ENCODE data around the gene OR2L5.

The OR2L5 gene

GRCh38 chr1:248013229-248013710 lies at the start of gene OR2L5:
TSS of gene OR2L5 (plus strand) at chr1:248013660. CDS start at chr1:248021948, 8,288 bp downstream.
- no peak for DNase-seq (ENCODE audit: low read depth in 2 of 2)

- no peak for DNase-seq (ENCODE audit: low read depth in 2 of 2)
Observed at GRCh38 chr1:247964933-247965332, 48.5 kb upstream of the OR2L5 start, which contains the start of gene OR2AK2. TSS of gene OR2AK2 (plus strand) at chr1:247965233. CDS start at chr1:247965377, 144 bp downstream.

GRCh38 chr1:247966532-247967204 lies 46.8 kb upstream of the OR2L5 start:
- no peak for DNase-seq (ENCODE audit: low read depth in 2 of 2)

- no peak for DNase-seq (ENCODE audit: low read depth in 2 of 2)
Observed at GRCh38 chr1:247992986-247993385, 20.5 kb upstream of the OR2L5 start.

GRCh38 chr1:247998811-247999210 lies 14.6 kb upstream of the OR2L5 start:
- DNase-seq (ENCODE audit: low read depth in 2 of 2), result no peak

- DNase-seq (ENCODE audit: low read depth in 2 of 2), result no peak
Observed at GRCh38 chr1:248000169-248000568, 13.3 kb upstream of the OR2L5 start.

GRCh38 chr1:248007778-248008177 lies 5.7 kb upstream of the OR2L5 start:
- no peak for DNase-seq (ENCODE audit: low read depth in 2 of 2)

GRCh38 chr1:248009681-248010080 lies 3.8 kb upstream of the OR2L5 start:
- DNase-seq (ENCODE audit: low read depth in 2 of 2), result no peak

GRCh38 chr1:248015803-248016202 lies 2.3 kb downstream of the OR2L5 start:
- no peak for DNase-seq (ENCODE audit: low read depth in 2 of 2)

- no peak for DNase-seq (ENCODE audit: low read depth in 2 of 2)
Observed at GRCh38 chr1:248029770-248030169, 16.3 kb downstream of the OR2L5 start, which contains the start of gene OR2L2. TSS of gene OR2L2 (plus strand) at chr1:248030070. CDS start at chr1:248038268, 8,198 bp downstream.

GRCh38 chr1:248045209-248045608 lies 31.7 kb downstream of the OR2L5 start:
- DNase-seq (ENCODE audit: low read depth in 2 of 2), result no peak

- no peak for DNase-seq (ENCODE audit: low read depth in 2 of 2)
Observed at GRCh38 chr1:248046536-248046935, 33.1 kb downstream of the OR2L5 start, which contains the start of gene OR2L3. TSS of gene OR2L3 (plus strand) at chr1:248046836. CDS start at chr1:248060682, 13,846 bp downstream.

GRCh38 chr1:248047008-248047407 lies 33.5 kb downstream of the OR2L5 start:
- DNase-seq (ENCODE audit: low read depth in 2 of 2), result no peak

- DNase-seq (ENCODE audit: low read depth in 2 of 2), result no peak
Observed at GRCh38 chr1:248054671-248055070, 41.2 kb downstream of the OR2L5 start.

- no peak for DNase-seq (ENCODE audit: low read depth in 2 of 2)
Observed at GRCh38 chr1:248055261-248055660, 41.8 kb downstream of the OR2L5 start.

- no peak for DNase-seq (ENCODE audit: low read depth in 2 of 2)
Observed at GRCh38 chr1:248065071-248065470, 51.6 kb downstream of the OR2L5 start.

GRCh38 chr1:248065604-248066003 lies 52.1 kb downstream of the OR2L5 start:
- no peak for DNase-seq (ENCODE audit: low read depth in 2 of 2)

Data from stimulated activated CD4-positive, alpha-beta T cell treated with anti-CD3 and anti-CD28 coated beads, Interleukin-12 subunit alpha, Interleukin-12 subunit beta, amount 100 ng/mL, for 24 hours (primary cell).